Neutrophil (primary cell): ENCODE data around the gene SGO1.
A peak's percentile ranks its signal among the peaks of the same experiment; 100 is the strongest.

Experiments used
- H3K27ac ChIP-seq: fragments of 200-600 bp; sonication (generic); 2 replicates; pipeline ENCODE4 v1.5.1; 2016; ENCODE audit warnings: mild to moderate bottlenecking, moderate library complexity
- H3K27me3 ChIP-seq: fragments of 200-600 bp; sonication (generic); 2 replicates; pipeline ENCODE4 v1.6.0; 2016; ENCODE audit warnings: mild to moderate bottlenecking
- H3K36me3 ChIP-seq: fragments of 200-600 bp; sonication (generic); 2 replicates; pipeline ENCODE4 v1.5.1; 2017
- H3K4me1 ChIP-seq, 2 experiments: fragments of 200-600 bp in 1 of 2; sonication (generic) in 1 of 2; 1 replicate in 1 of 2; 2 replicates in 1 of 2; pipeline versions ENCODE4 v1.5.1 to v1.6.1; 2013 to 2016; ENCODE audit warnings: low read depth in 1 of 2, low read length in 1 of 2, mild to moderate bottlenecking in 1 of 2, moderate library complexity in 1 of 2; ENCODE audit not compliant: control insufficient read depth in 1 of 2, insufficient read depth in 1 of 2
- H3K4me3 ChIP-seq, 2 experiments: fragments of 200-600 bp in 1 of 2; sonication (generic) in 1 of 2; 1 replicate in 1 of 2; 2 replicates in 1 of 2; pipeline ENCODE4 v1.5.1; 2013 to 2016; ENCODE audit warnings: low read depth in 1 of 2, low read length in 1 of 2, mild to moderate bottlenecking in 1 of 2, moderate library complexity in 1 of 2
- H3K9me3 ChIP-seq: fragments of 200-600 bp; sonication (generic); 2 replicates; pipeline ENCODE4 v1.5.1; 2016
- CTCF ChIP-seq: fragments of 200-600 bp; sonication (generic); IDR thresholded peaks from 2 replicates; pipeline ENCODE4 v1.5.1; 2016; ENCODE audit warnings: antibody characterized with exemption

SGO1 gene

DNA sequence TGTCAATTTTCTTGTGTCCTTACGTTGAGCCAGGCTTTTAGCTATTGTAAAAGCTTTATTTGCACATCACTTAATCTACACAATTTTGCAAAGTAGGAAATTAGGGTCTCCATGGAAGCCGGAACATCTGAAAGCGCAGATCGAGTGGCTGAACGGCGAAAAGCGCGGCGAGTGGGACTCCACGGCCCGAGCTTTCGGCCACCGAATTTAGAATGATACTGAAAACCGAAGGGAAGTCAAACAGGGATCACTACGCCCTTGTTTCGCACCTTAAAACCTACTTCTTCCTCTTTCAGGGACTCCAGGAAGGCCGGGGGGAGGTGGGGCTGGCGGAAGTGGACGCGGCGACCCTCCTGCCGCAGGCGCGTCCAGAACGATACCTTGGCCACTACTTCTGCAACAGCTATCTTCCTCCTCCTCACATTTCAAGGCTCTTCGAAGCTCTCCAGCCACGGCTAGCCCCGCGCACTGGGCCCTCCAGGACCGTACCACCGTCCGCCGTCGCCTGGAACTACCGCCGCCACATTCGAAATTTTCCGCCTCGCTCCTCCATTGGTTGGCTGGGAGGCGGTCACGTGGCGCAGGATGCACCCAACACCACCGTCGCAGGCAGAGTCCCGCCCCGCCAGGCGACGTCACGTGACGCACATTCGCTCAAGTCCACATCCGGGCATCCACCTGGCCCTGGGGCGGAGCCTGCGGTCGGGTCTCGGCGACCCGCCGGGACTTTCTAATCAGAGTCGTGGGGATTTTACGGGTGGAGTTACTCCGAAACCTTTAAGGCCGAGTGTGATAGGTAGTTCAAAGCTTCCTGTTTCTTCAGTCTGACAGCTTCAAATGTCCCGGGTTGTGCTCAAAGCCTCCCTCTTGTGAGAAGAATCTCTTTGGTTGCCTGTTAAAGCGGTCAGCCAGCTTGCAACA, at the start of gene SGO1:
Gene SGO1 (minus strand): TSS at position 528 of the 921 bp plus-strand sequence. CDS start 2,179 bp downstream, outside the sequence.
- H3K27ac ChIP-seq = peak within 1 kb of the TSS; percentile 91
- no peaks in the 10 kb centered on the region for H3K9me3 ChIP-seq

GRCh38 chr3:20235796-20236195, 49.8 kb upstream of the SGO1 start:
- Histone ChIP-seq H3K27ac (no peak overlapping the region), H3K27me3 (no peaks in the 10 kb centered on the region), H3K4me1 (no peaks in the 10 kb centered on the region), H3K9me3 (no peaks in the 10 kb centered on the region), H3K4me3 (no peak overlapping the region), H3K36me3 (no peaks in the 10 kb centered on the region)
- no peak for TF ChIP-seq CTCF

More for the DNA sequence above, at the start of gene SGO1:
- Histone ChIP-seq H3K4me1 (peaks cover 21 to 27% of the 10 kb centered on the region in 2 experiments), H3K4me3 (peak within 1 kb of the TSS; percentile 86 to 89), H3K27me3 (no peaks in the 10 kb centered on the region), H3K36me3 (no peaks in the 10 kb centered on the region)
- TF ChIP-seq CTCF = peak; percentile 28

DNA sequence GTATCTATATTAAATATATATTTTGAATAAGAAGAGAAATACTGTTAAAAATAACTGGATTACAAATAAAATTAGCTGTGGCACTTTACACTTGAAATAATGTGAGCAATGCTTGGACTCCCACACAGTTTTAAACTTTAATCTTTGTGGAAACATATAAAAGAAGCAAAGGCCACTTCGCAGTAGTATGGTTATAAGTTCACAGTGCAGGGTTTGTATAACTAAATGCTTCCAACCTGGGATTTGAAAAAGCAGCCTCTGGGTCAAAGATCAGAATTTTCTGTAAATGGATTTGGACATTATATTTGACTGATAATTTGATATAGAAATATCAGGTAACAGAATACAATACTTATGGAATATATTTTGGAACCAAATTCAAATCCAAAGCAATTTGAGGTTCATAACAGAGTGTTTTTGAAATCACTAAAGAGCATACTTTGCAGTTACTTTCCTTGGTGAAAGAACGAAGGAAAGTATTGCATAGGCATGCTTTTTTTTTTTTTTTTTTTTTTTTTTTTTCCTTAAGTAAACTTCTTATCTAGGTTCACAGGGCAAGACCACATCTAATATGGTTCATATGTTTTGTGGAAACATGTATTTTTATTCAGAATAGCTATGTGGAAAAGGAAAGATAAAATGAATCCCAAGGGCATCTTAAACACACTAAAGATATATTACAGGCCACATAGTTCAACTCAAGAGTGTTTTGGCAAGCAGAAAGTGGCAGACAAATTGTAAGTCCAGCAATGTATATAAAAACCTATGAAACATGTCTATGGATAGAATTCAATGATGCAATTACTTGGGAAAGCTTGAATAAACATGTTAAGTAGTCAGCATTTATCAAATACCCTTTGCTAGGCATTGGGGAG, 47.1 kb upstream of the SGO1 start:
- Histone ChIP-seq H3K27ac (no peak overlapping the region), H3K27me3 (no peaks in the 10 kb centered on the region), H3K4me3 (no peak overlapping the region), H3K36me3 (no peaks in the 10 kb centered on the region), H3K9me3 (no peaks in the 10 kb centered on the region), H3K4me1 (no peaks in the 10 kb centered on the region)
- TF ChIP-seq CTCF = no peak

GRCh38 chr3:20230954-20231353, 44.9 kb upstream of the SGO1 start:
- H3K27me3 ChIP-seq = no peaks in the 10 kb centered on the region
- no peaks in the 10 kb centered on the region for H3K9me3 ChIP-seq
- H3K4me1 ChIP-seq = no peaks in the 10 kb centered on the region
- no peak overlapping the region for H3K4me3 ChIP-seq
- H3K27ac ChIP-seq = no peak overlapping the region
- TF ChIP-seq CTCF = no peak
- H3K36me3 ChIP-seq = no peaks in the 10 kb centered on the region

GRCh38 chr3:20225769-20226168, 39.8 kb upstream of the SGO1 start:
- Histone ChIP-seq H3K4me3 (no peak overlapping the region), H3K27me3 (no peaks in the 10 kb centered on the region), H3K27ac (no peak overlapping the region), H3K36me3 (no peaks in the 10 kb centered on the region), H3K4me1 (no peaks in the 10 kb centered on the region), H3K9me3 (no peaks in the 10 kb centered on the region)
- no peak for TF ChIP-seq CTCF
